Left lung (tissue), 10 donors: ENCODE results near the gene ADAMTSL1. TPM values are rescaled to one million over a fixed set of nuclear protein-coding genes. Genes with fewer than 3 reads are reported as not detected.
A peak's percentile ranks its signal among the peaks of the same experiment; 100 is the strongest.

Source experiments
- ATAC-seq: fragments of 200-7000 bp; cut with Tn5 transposase; one replicate; pipeline ENCODE4 v1.9.1; 2020; ENCODE audit warnings: moderate library complexity
- DNase-seq, 4 donors: peaks; one replicate each; pipeline ENCODE4 v3.0.0-alpha.2; 2013 to 2020
- H3K27ac ChIP-seq, 2 donors: fragments of 200-600 bp; sonication (generic) in 1 of 2; one replicate each; pipeline versions ENCODE4 v1.5.0 to v1.8.0; 2020 to 2021
- H3K27me3 ChIP-seq, 2 donors: fragments of 200-600 bp; sonication (generic) in 1 of 2; one replicate each; pipeline versions ENCODE4 v1.5.0 to v1.8.0; 2020 to 2021
- H3K36me3 ChIP-seq, 2 donors: fragments of 200-600 bp; sonication (generic) in 1 of 2; one replicate each; pipeline versions ENCODE4 v1.5.0 to v1.8.0; 2020 to 2021
- H3K4me1 ChIP-seq, 2 donors: fragments of 200-600 bp; one replicate each; pipeline ENCODE4 v1.8.0; 2021
- H3K4me3 ChIP-seq, 2 donors: fragments of 200-600 bp; sonication (generic) in 1 of 2; one replicate each; pipeline versions ENCODE4 v1.5.0 to v1.8.0; 2020 to 2021; ENCODE audit warnings: mild to moderate bottlenecking in 1 of 2
- H3K9me3 ChIP-seq, 2 donors: fragments of 200-600 bp; sonication (generic) in 1 of 2; one replicate each; pipeline versions ENCODE4 v1.5.0 to v1.8.0; 2020 to 2021
- CTCF ChIP-seq, 2 donors: fragments of 200-600 bp; sonication (generic) in 1 of 2; IDR thresholded peaks; one replicate each; pipeline versions ENCODE4 v1.5.0 to v1.8.0; 2021; ENCODE audit warnings: antibody characterized with exemption in 2 of 2
- intact Hi-C, 2 donors: fragments of 100-400 bp; cut with DNase I; formaldehyde crosslinking; loops; one replicate each; pipeline versions ENCODE4 v1.11.2 to v1.14.2; 2022
- polyA plus RNA-seq, 6 donors: library from polyadenylated mRNA; unstranded; fragments of 120-200 nt; gene quantifications; one replicate each; pipeline ENCODE4 v1.2.1, GENCODE V29; 2013; ENCODE audit not compliant: insufficient read length in 6 of 6
- total RNA-seq, 2 donors: library from RNA; stranded (reverse); fragmentation: NEBNext Ultra II Directional; extraction: Animal tissue kit (Norgen Biotek cat#: 25700); gene quantifications; one replicate each; pipeline ENCODE4 v1.2.1, GENCODE V29; 2021
- donor health status: DM: no; HTN: yes; CAD: no.
- donor health status: DM: no; HTN: no; CAD: no.

Gene ADAMTSL1
- total and polyA plus RNA-seq, 8 donors: 3.0 to 28.1 (median 17.9) TPM

GRCh38 chr9:18699764-18700163 lies 225.8 kb downstream of the ADAMTSL1 start:
- Histone ChIP-seq H3K36me3 (no peaks in the 10 kb centered on the region), H3K9me3 (peaks cover 0 to 15% of the 10 kb centered on the region in 2 donors), H3K27me3 (no peaks in the 10 kb centered on the region), H3K4me3 (no peak overlapping the region), H3K27ac (no peak overlapping the region), H3K4me1 (no peaks in the 10 kb centered on the region)
- ATAC-seq (no peak), DNase-seq (no peak)
- TF ChIP-seq CTCF (IDR thresholded peaks at IDR 0.05): no peak
- intact Hi-C loops: no loop called here

DNA sequence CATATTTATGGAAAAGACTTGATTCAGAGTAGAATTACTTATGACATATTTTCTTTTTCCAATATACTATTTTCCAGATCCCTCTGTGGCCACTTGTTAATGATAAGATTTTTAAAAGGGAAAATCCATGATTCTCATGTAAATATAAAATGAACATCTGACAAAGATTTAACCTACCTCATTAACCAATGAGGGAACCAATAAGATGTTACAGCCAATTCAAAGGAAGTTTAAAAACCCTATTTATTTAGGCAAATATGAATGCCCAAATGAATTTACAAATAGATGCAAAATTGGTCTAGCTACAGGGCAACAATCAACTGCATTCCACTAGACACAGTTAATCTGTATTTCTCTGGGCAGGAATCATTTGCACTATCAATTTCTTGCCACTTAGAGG lies 226.8 kb downstream of the ADAMTSL1 start:
- H3K4me3 ChIP-seq: no peak overlapping the region
- TF ChIP-seq CTCF (IDR thresholded peaks at IDR 0.05): no peak
- H3K27me3 ChIP-seq: no peaks in the 10 kb centered on the region
- DNase-seq (no peak), ATAC-seq (no peak)
- no peak overlapping the region for H3K27ac ChIP-seq
- intact Hi-C loops: no loop called here
- H3K36me3 ChIP-seq: no peaks in the 10 kb centered on the region
- no peaks in the 10 kb centered on the region for H3K4me1 ChIP-seq
- peaks cover 0 to 5% of the 10 kb centered on the region in 2 donors for H3K9me3 ChIP-seq

DNA sequence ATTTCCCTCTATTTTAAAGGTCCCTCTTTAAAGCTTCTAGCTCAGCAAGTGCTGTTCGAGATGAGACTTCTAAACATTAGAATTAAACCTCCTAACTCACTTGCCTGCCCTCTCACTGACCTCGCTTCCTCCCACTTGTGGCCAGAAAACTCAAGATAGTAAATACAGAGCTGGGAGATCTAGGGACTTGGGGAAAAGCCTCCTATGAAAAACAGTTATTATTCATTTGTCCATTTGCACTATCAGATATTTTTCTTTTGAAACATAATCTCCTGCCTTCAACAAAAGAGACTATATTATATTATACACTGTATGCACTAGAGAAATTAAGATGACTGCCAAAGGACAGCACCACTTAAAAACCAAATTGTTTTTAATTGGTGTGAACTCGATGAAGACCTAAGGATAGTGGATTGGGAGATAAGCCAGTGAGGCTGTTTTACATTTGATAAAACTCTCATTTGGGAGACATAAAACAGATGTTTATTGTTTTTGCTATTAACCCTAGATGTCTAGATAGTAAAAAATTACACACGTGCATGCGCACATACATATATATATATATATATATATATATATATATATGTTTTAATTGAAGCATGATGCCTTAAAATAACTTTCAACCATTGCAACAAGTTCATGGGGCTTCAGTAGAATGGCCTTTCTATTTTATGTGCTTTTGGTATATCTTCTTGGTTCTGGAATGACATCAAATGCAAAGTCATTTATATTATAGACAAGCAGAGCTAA lies 229.4 kb downstream of the ADAMTSL1 start:
- no peaks in the 10 kb centered on the region for H3K27me3 ChIP-seq
- H3K4me1 ChIP-seq: peaks cover 0 to 4% of the 10 kb centered on the region in 2 donors
- no peaks in the 10 kb centered on the region for H3K9me3 ChIP-seq
- TF ChIP-seq CTCF (IDR thresholded peaks at IDR 0.05): no peak
- ATAC-seq: no peak
- no peak overlapping the region for H3K27ac ChIP-seq
- H3K4me3 ChIP-seq: no peak overlapping the region
- DNase-seq: peak in 1 of 4 donors; percentile 45
- intact Hi-C loops: no loop called here
- H3K36me3 ChIP-seq: no peaks in the 10 kb centered on the region

DNA sequence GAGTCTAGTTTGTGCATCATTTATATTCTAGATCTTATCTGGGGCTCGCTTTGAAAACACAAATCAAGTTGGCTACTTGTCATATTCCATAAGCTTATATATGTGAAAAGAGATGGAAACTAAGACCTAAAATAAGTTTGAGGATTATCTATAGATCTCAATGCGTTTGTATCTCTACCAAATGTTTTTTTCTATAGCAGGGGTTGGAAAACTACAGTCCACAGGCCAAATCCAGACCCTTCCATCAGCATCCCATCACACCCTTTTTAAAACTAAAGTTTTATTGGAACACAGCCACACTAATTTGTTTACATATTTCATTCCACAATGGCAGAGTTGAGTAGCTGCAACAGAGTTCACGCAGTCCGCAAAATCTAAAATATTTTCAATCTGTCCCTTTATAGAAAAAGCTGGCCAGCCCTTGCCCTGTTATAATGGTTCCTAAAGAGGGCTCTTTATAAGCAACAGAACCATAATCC lies 230.0 kb downstream of the ADAMTSL1 start:
- Histone ChIP-seq H3K27ac (no peak overlapping the region), H3K4me1 (peaks cover 0 to 4% of the 10 kb centered on the region in 2 donors), H3K4me3 (no peak overlapping the region), H3K27me3 (no peaks in the 10 kb centered on the region), H3K36me3 (no peaks in the 10 kb centered on the region), H3K9me3 (no peaks in the 10 kb centered on the region)
- no peak for ATAC-seq
- intact Hi-C loops: no loop called here
- TF ChIP-seq CTCF (IDR thresholded peaks at IDR 0.05): no peak
- DNase-seq: peak in 2 of 4 donors; percentile 46 to 67

DNA sequence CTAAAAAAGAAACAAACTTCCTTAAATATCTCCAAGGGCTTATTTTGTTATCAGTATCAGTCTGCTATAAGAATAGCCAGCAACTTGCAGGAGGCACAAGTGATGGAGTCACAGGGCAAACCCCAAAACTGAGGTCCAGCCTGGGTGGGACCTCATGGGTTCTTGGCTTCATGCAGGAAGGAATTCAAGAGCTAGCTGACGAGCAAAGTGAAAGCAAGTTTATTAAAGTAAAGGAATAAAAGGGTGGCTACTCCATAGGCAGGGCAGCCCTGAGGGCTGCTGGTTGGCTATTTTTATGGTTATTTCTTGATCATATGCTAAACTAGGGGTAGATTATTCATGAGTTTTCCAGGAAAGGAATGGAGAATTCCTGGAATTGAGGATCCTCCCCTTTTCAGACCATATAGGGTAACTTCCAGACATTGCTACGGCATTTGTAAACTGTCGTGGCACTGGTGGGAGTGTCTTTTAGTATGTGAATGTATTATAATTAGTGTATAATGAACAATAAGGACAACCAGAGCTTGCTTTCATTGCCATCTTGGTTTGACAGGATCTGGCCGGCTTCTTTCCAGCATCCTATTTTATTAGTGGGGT lies 231.9 kb downstream of the ADAMTSL1 start:
- DNase-seq (no peak), ATAC-seq (no peak)
- intact Hi-C loops: no loop called here
- TF ChIP-seq CTCF (IDR thresholded peaks at IDR 0.05): no peak
- Histone ChIP-seq H3K36me3 (no peaks in the 10 kb centered on the region), H3K9me3 (no peaks in the 10 kb centered on the region), H3K27ac (no peak overlapping the region), H3K4me3 (no peak overlapping the region), H3K27me3 (no peaks in the 10 kb centered on the region), H3K4me1 (peaks cover 0 to 4% of the 10 kb centered on the region in 2 donors)
